Activated T-cell treated with anti-CD3 and anti-CD28 coated beads, Interleukin-2, amount 50 U/mL, for 24 hours (primary cell): ENCODE data around the gene EGFLAM.

Source experiments
- DNase-seq: peaks from one replicate; pipeline ENCODE4 v3.0.0-alpha.2; 2020
- H3K27ac Mint-ChIP-seq: 2 replicates; pipeline ENCODE4 v1.8.0; 2020; ENCODE audit warnings: mild to moderate bottlenecking, mixed read lengths
- H3K27me3 Mint-ChIP-seq: 2 replicates; pipeline ENCODE4 v1.8.0; 2020; ENCODE audit warnings: mixed read lengths
- H3K36me3 Mint-ChIP-seq: 2 replicates; pipeline ENCODE4 v1.8.0; 2020; ENCODE audit warnings: low read depth, mixed read lengths
- H3K4me1 Mint-ChIP-seq: 2 replicates; pipeline ENCODE4 v1.8.0; 2020; ENCODE audit warnings: low read depth, mixed read lengths
- H3K4me3 Mint-ChIP-seq: 2 replicates; pipeline ENCODE4 v1.8.0; 2020; ENCODE audit warnings: mild to moderate bottlenecking, moderate library complexity, mixed read lengths
- H3K9me3 Mint-ChIP-seq: 2 replicates; pipeline ENCODE4 v1.8.0; 2020; ENCODE audit warnings: mixed read lengths

Gene EGFLAM

DNA sequence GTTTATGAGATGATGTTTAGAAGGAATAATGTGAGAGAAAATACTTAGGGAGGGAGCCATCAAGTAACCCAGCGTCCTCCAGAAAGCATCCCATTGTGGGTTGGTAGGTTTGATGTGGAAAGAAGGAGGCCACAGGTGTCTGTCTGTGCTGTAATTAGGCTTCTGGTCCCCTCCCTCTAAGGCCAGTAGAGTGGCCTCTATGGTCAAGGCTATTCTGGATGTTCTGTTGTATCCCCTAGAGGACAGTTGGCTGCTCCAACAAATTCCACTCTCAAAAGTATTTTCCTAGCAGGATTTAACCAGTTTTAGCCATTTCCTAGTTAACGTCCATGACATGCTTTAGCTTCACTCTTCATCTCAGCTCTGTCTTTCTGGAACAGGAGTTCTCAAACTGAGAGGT lies 106.5 kb downstream of the EGFLAM start:
- H3K4me1 Mint-ChIP-seq = peaks cover 18% of the 10 kb centered on the region
- no peak for DNase-seq
- no peak overlapping the region for H3K4me3 Mint-ChIP-seq
- no peaks in the 10 kb centered on the region for H3K9me3 Mint-ChIP-seq
- no peaks in the 10 kb centered on the region for H3K36me3 Mint-ChIP-seq
- H3K27me3 Mint-ChIP-seq = peaks cover 1% of the 10 kb centered on the region
- H3K27ac Mint-ChIP-seq = no peak overlapping the region

- Mint-ChIP-seq H3K27me3 (no peaks in the 10 kb centered on the region), H3K4me1 (peaks cover 18% of the 10 kb centered on the region), H3K36me3 (no peaks in the 10 kb centered on the region), H3K4me3 (no peak overlapping the region), H3K27ac (no peak overlapping the region), H3K9me3 (no peaks in the 10 kb centered on the region)
- no peak for DNase-seq
Observed at GRCh38 chr5:38367410-38367809, 109.1 kb downstream of the EGFLAM start.

DNA sequence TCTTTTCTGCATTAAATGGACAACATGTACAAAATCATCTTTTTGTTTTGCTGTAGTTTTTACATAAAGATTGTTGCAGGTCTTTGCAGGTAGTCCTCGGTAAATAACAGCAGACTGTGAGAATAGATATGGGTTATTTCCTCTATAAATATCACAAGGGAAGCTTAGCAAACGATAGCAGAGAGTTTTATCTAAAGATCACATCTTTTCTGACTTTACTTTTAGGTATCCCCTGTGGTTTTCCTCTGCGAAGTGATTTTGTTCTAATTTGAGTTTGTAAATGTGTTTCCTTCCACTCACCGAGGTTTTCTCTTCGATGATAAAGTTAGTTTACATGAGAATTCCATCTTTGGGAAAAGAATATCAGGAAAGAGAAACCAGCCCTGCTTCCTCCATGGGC lies 109.6 kb downstream of the EGFLAM start:
- no peaks in the 10 kb centered on the region for H3K27me3 Mint-ChIP-seq
- H3K9me3 Mint-ChIP-seq = no peaks in the 10 kb centered on the region
- no peaks in the 10 kb centered on the region for H3K36me3 Mint-ChIP-seq
- no peak overlapping the region for H3K4me3 Mint-ChIP-seq
- no peak overlapping the region for H3K27ac Mint-ChIP-seq
- DNase-seq = no peak
- H3K4me1 Mint-ChIP-seq = peaks cover 18% of the 10 kb centered on the region

- H3K4me3 Mint-ChIP-seq = no peak overlapping the region
- no peaks in the 10 kb centered on the region for H3K36me3 Mint-ChIP-seq
- no peaks in the 10 kb centered on the region for H3K27me3 Mint-ChIP-seq
- H3K4me1 Mint-ChIP-seq = peaks cover 18% of the 10 kb centered on the region
- no peak for DNase-seq
- H3K9me3 Mint-ChIP-seq = no peaks in the 10 kb centered on the region
- H3K27ac Mint-ChIP-seq = no peak overlapping the region
Observed at GRCh38 chr5:38369692-38370091, 111.3 kb downstream of the EGFLAM start.

DNA sequence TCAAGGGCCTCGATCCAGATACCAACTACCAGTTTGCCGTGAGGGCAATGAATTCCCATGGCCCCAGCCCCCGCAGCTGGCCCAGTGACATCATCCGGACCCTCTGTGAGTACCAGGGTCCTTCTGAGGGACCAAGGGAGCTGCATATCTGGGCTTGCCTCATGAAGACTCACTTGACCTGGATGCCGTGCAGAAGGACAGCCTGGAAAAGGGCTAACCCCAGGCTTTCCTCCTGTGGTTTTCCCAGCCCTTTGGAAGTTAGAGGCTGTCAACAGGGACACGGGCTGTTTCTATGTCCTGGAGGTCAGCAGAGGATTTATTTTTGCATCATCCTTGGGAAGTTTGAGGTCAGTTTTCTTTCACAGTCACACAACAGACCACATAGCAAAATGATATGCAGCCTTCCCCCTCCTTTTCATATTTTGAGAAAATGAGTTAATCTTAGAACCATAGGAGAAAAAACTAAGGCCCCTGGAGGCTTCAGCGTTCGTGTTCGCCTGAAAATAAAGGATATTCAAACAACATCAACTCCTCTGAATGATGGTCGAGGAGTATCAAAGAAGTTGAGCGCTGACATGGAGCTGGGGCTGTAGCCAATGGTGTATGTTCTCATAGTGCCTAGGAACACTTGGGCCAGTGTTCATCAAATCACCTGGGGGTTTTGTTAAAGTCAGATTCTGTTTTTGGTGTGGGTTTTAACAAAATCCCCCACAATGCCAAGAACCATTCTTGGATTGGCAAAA lies 112.2 kb downstream of the EGFLAM start:
- H3K9me3 Mint-ChIP-seq = no peaks in the 10 kb centered on the region
- H3K27me3 Mint-ChIP-seq = no peaks in the 10 kb centered on the region
- peaks cover 18% of the 10 kb centered on the region for H3K4me1 Mint-ChIP-seq
- H3K36me3 Mint-ChIP-seq = no peaks in the 10 kb centered on the region
- no peak overlapping the region for H3K4me3 Mint-ChIP-seq
- no peak overlapping the region for H3K27ac Mint-ChIP-seq
- DNase-seq = no peak

GRCh38 chr5:38371596-38371995 lies 113.2 kb downstream of the EGFLAM start:
- Mint-ChIP-seq H3K4me1 (peaks cover 22% of the 10 kb centered on the region), H3K27me3 (peaks cover 3% of the 10 kb centered on the region), H3K9me3 (no peaks in the 10 kb centered on the region), H3K4me3 (no peak overlapping the region), H3K36me3 (no peaks in the 10 kb centered on the region), H3K27ac (no peak overlapping the region)
- DNase-seq = no peak

GRCh38 chr5:38373743-38374142 lies 115.4 kb downstream of the EGFLAM start:
- Mint-ChIP-seq H3K4me1 (peaks cover 18% of the 10 kb centered on the region), H3K27ac (no peak overlapping the region), H3K4me3 (no peak overlapping the region), H3K27me3 (peaks cover 14% of the 10 kb centered on the region), H3K36me3 (no peaks in the 10 kb centered on the region), H3K9me3 (no peaks in the 10 kb centered on the region)
- DNase-seq = no peak

DNA sequence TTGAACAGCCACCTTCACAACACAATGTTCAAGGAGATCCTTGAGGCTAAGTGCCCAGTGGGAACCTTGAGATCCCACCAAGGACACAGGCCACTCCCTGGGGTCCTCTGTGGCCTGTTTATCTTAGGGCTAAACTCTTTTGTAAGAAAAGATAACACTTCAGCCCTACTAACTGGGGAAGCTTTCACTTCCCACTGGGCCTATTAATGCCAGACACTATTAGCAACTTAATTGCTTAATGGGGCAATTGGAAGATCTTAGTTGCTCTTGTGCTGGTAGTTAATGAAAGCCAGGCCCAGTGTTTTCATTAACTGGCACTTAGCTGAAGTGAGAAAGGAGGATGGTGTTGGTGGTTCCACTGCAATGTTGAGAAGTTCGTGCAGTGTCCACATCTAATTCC lies 117.1 kb downstream of the EGFLAM start:
- Mint-ChIP-seq H3K4me1 (peaks cover 18% of the 10 kb centered on the region), H3K36me3 (no peaks in the 10 kb centered on the region), H3K27ac (no peak overlapping the region), H3K9me3 (no peaks in the 10 kb centered on the region), H3K27me3 (peaks cover 24% of the 10 kb centered on the region), H3K4me3 (no peak overlapping the region)
- DNase-seq = no peak

DNA sequence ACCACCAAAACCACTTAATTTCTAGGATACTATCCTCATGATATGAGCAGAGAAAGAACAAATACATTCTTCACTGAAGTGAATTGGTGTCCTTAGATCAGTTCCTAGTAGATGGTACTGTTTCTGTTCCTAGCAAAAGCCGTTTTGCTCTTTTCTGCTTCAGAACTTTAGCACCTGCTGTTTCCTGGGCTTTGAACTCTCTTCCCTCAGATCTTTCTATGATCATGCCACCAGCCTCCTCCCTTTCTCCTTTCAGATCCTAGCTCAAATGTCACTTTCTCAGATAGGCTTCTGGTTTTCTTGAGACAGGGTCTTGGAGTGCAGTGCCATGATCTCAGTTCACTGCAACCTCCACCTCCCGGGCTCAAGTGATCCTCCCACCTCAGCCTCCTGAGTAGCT lies 118.0 kb downstream of the EGFLAM start:
- Mint-ChIP-seq H3K27ac (no peak overlapping the region), H3K36me3 (no peaks in the 10 kb centered on the region), H3K9me3 (no peaks in the 10 kb centered on the region), H3K27me3 (peaks cover 24% of the 10 kb centered on the region), H3K4me1 (peaks cover 18% of the 10 kb centered on the region), H3K4me3 (no peak overlapping the region)
- DNase-seq = no peak

GRCh38 chr5:38378579-38378978 lies 120.2 kb downstream of the EGFLAM start:
- no peaks in the 10 kb centered on the region for H3K36me3 Mint-ChIP-seq
- H3K27me3 Mint-ChIP-seq = peaks cover 24% of the 10 kb centered on the region

DNA sequence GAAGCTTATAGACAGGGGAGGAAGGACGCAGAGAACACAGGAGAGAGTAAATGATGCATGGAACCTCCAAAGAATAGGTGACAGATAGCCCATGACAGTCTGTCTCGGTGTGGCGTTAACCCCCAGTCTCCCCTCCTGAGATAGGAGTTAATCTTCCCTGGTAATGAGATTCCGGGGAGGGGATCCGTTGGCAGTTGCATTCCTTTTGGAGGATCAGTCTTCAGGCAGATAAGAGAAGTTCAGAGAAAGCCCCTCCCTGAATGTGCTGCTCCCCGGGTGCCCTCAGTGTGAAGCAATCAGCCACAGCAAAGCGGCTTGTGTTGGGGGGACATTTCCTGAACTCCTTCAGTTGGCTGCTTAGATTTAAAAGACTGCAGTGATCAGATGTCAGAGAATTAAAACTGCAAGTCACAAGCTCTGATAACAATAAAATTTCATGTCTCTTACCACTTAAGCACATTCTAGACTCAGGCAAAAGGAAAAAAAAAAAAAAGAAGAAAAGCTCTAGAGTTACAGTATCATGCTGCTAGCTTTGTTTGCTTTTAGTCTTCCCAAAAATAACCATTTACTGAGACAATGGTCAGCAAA lies 121.1 kb downstream of the EGFLAM start:
- DNase-seq = no peak
- Mint-ChIP-seq H3K27ac (no peak overlapping the region), H3K9me3 (no peaks in the 10 kb centered on the region), H3K36me3 (no peaks in the 10 kb centered on the region), H3K27me3 (peaks cover 24% of the 10 kb centered on the region), H3K4me3 (no peak overlapping the region), H3K4me1 (peaks cover 20% of the 10 kb centered on the region)

More at GRCh38 chr5:38378579-38378978, 120.2 kb downstream of the EGFLAM start:
- no peak for DNase-seq
- peaks cover 20% of the 10 kb centered on the region for H3K4me1 Mint-ChIP-seq
- no peak overlapping the region for H3K4me3 Mint-ChIP-seq
- no peak overlapping the region for H3K27ac Mint-ChIP-seq
- no peaks in the 10 kb centered on the region for H3K9me3 Mint-ChIP-seq

DNA sequence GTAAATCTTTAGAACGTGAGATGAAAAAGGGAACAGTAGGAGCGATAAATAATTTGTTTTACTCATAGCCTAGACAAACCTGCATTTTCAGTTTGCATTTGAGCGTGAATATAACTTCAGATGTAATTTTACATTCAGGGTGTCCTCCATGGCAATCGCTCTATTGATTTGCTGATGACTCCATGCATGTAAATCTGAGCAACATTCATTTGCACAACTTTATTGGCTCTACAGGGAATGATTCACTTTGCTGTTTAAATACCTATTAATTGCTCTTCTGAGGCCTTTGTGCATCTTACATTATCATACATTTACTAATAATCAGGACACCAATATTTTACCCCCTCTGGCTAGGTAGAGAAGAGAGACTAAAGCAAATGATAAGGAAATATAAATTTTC lies 122.2 kb downstream of the EGFLAM start:
- Mint-ChIP-seq H3K36me3 (no peaks in the 10 kb centered on the region), H3K4me1 (peaks cover 20% of the 10 kb centered on the region), H3K27ac (no peak overlapping the region), H3K9me3 (no peaks in the 10 kb centered on the region), H3K27me3 (peaks cover 24% of the 10 kb centered on the region), H3K4me3 (no peak overlapping the region)
- DNase-seq = no peak

- H3K36me3 Mint-ChIP-seq = no peaks in the 10 kb centered on the region
- no peaks in the 10 kb centered on the region for H3K9me3 Mint-ChIP-seq
- no peak for DNase-seq
- peaks cover 18% of the 10 kb centered on the region for H3K4me1 Mint-ChIP-seq
- H3K4me3 Mint-ChIP-seq = no peak overlapping the region
- H3K27me3 Mint-ChIP-seq = peaks cover 23% of the 10 kb centered on the region
- H3K27ac Mint-ChIP-seq = no peak overlapping the region
Observed at GRCh38 chr5:38381361-38381760, 123.0 kb downstream of the EGFLAM start.

DNA sequence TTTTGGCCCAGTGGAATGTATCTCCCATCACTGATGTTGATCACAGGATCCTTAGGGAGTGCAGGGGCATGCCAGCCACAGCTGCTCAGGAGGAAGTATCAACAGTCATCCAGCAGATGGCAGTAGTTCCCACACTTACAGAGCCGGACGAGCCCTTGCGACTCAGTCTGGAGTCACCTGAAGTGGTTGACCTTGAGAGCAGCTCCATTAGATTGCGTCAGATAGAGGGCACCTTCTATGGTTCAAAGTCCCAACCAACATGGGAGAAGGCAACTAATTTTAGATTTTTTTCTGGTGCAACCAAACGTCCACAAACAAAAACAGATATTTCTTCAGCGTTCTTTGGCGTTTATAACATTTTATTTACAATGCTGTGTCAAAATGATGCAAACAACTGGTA lies 124.5 kb downstream of the EGFLAM start:
- peaks cover 19% of the 10 kb centered on the region for H3K27me3 Mint-ChIP-seq

DNA sequence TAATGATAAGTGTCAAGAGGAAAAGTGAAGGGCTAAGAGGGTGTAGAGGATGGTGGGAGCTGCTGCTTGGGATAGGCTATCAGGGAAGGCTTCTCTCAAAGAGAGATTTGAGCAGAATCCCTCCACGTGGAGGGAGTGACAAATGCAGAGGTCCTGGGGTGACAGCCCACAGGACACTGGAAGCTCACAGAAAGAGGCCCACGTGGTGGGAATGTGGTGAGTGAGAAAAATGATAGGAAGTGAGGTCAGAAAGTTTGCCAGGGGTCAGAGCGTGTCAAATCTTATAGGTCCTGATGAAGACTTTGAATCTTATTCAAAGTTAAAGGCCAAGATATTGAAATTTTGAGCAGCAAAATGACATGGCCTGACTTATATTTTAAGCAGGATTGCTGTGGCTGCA lies 125.3 kb downstream of the EGFLAM start:
- H3K9me3 Mint-ChIP-seq = no peaks in the 10 kb centered on the region
- no peak overlapping the region for H3K27ac Mint-ChIP-seq
- no peaks in the 10 kb centered on the region for H3K36me3 Mint-ChIP-seq
- no peak overlapping the region for H3K4me3 Mint-ChIP-seq
- peaks cover 4% of the 10 kb centered on the region for H3K4me1 Mint-ChIP-seq
- H3K27me3 Mint-ChIP-seq = peaks cover 13% of the 10 kb centered on the region
- no peak for DNase-seq

More for the DNA sequence above, 124.5 kb downstream of the EGFLAM start:
- Mint-ChIP-seq H3K9me3 (no peaks in the 10 kb centered on the region), H3K36me3 (no peaks in the 10 kb centered on the region), H3K4me1 (peaks cover 8% of the 10 kb centered on the region), H3K27ac (no peak overlapping the region), H3K4me3 (no peak overlapping the region)
- DNase-seq = peak; percentile 41
